NCI-H2029 treated with DMSO at 0.1 percent for 48 hours (cell line): ENCODE data around the gene STAT5A.
"Not testable (repeated sequence)": the region's sequence is repeated elsewhere in the genome, so short reads cannot be mapped to it uniquely, and the experiment has no call there.

Experiments used
- DNase-seq: peaks from one replicate; lab custom pipeline; 2025; lab: John Stamatoyannopoulos, UW

STAT5A gene

GRCh38 chr17:42285346-42286050, 2.8 kb upstream of the STAT5A start:
- DNase-seq, result no peak

- DNase-seq, result no peak
These were observed 1.7 kb upstream of the STAT5A start for GRCh38 chr17:42286411-42287221.

- DNase-seq, result no peak
These were observed 857 bp upstream of the STAT5A start for GRCh38 chr17:42287305-42287976.

GRCh38 chr17:42288803-42289610, 709 bp downstream of the STAT5A start:
- DNase-seq, result no peak

GRCh38 chr17:42289611-42290181, 1.4 kb downstream of the STAT5A start:
- no peak for DNase-seq

GRCh38 chr17:42290577-42290976, 2.3 kb downstream of the STAT5A start:
- no peak for DNase-seq

- DNase-seq, result no peak
These were observed 2.8 kb downstream of the STAT5A start for GRCh38 chr17:42291129-42291528.

- no peak for DNase-seq
These were observed 6.4 kb downstream of the STAT5A start for GRCh38 chr17:42294469-42295398.

- no peak for DNase-seq
These were observed 7.7 kb downstream of the STAT5A start for GRCh38 chr17:42296012-42296411.

- DNase-seq, result not testable (repeated sequence)
These were observed 9.5 kb downstream of the STAT5A start for GRCh38 chr17:42297775-42298174.

GRCh38 chr17:42299361-42299760, 11.1 kb downstream of the STAT5A start:
- DNase-seq, result not testable (repeated sequence)

- not testable (repeated sequence) for DNase-seq
These were observed 11.6 kb downstream of the STAT5A start for GRCh38 chr17:42299913-42300312.

GRCh38 chr17:42301022-42301421, 12.7 kb downstream of the STAT5A start:
- no peak for DNase-seq

GRCh38 chr17:42303694-42304093, 15.4 kb downstream of the STAT5A start:
- DNase-seq, result no peak

- no peak for DNase-seq
These were observed 16.1 kb downstream of the STAT5A start for GRCh38 chr17:42304187-42305030.

- DNase-seq, result not testable (repeated sequence)
These were observed 16.7 kb downstream of the STAT5A start for GRCh38 chr17:42305031-42305330.

GRCh38 chr17:42305543-42306384, 17.5 kb downstream of the STAT5A start:
- DNase-seq, result no peak

- DNase-seq, result no peak
These were observed 18.0 kb downstream of the STAT5A start for GRCh38 chr17:42306385-42306667.

GRCh38 chr17:42307362-42307927, 19.1 kb downstream of the STAT5A start:
- DNase-seq, result no peak
